ENCODE data around the gene TMEM176B. TPM values are rescaled to one million over a fixed set of nuclear protein-coding genes. Genes with fewer than 3 reads are reported as not detected.

Gene TMEM176B
- total and polyA plus RNA-seq, 7 donors: 47.4 to 246 (median 52.3) TPM

GRCh38 chr7:150742286-150742968 lies 57.7 kb downstream of the TMEM176B start:
- H3K36me3 ChIP-seq: no peaks in the 10 kb centered on the region
- peaks cover 0 to 23% (median 12%) of the 10 kb centered on the region in 4 donors for H3K4me1 ChIP-seq
- no peaks in the 10 kb centered on the region for H3K9me3 ChIP-seq
- peak overlapping the region in 1 of 4 donors; percentile 39 for H3K27ac ChIP-seq
- DNase-seq: no peak
- TF ChIP-seq POLR2AphosphoS5 (IDR thresholded peaks at IDR 0.05) (no peak), POLR2A (IDR thresholded peaks at IDR 0.05) (no peak), EP300 (IDR thresholded peaks at IDR 0.05) (no peak), CTCF (IDR thresholded peaks at IDR 0.05) (no peak)
- WGBS, 2 donors: 85 to 88% methylated on average over 14 of the region's 14 CpGs
- intact Hi-C loops (cut with DNase I): no loop called here
- no peak overlapping the region for H3K4me3 ChIP-seq
- no peaks in the 10 kb centered on the region for H3K27me3 ChIP-seq

Other genes with a start within 250 kb of the TMEM176B start
- gene GIMAP4, start 233.0 kb downstream of the TMEM176B start, total RNA-seq: 10 to 100 TPM; 18.9 to 24.1 (median 22.2) TPM
- 10 to 100 TPM in 2 of 3 donors, 1 to 10 TPM in 1; 9.5 to 44.8 (median 11.4) TPM for gene GIMAP4, start 233.0 kb downstream of the TMEM176B start, polyA plus RNA-seq
- 10 to 100 TPM; 11.9 to 23.5 (median 17.2) TPM for gene GIMAP6, start 168.0 kb downstream of the TMEM176B start, total RNA-seq
- gene GIMAP6, start 168.0 kb downstream of the TMEM176B start, polyA plus RNA-seq: 10 to 100 TPM in 2 of 3 donors, 1 to 10 TPM in 1; 5.8 to 25.0 (median 10.2) TPM
- gene GIMAP2, start 114.7 kb downstream of the TMEM176B start, total RNA-seq: 10 to 100 TPM in 2 of 4 donors, 1 to 10 TPM in 2; 9.2 to 16.4 (median 9.9) TPM
- gene GIMAP2, start 114.7 kb downstream of the TMEM176B start, polyA plus RNA-seq: 10 to 100 TPM in 1 of 3 donors, 1 to 10 TPM in 2; 5.1 to 24.9 (median 6.6) TPM
- 1 to 10 TPM; 3.7 to 6.4 (median 5.1) TPM for gene GIMAP1, start 83.8 kb downstream of the TMEM176B start, total RNA-seq
- gene GIMAP1, start 83.8 kb downstream of the TMEM176B start, polyA plus RNA-seq: 10 to 100 TPM in 1 of 3 donors, 1 to 10 TPM in 2; 1.6 to 10.3 (median 1.8) TPM
- gene GIMAP5, start 62.9 kb downstream of the TMEM176B start, total RNA-seq: 10 to 100 TPM; 17.2 to 30.7 (median 18.5) TPM
- gene GIMAP5, start 62.9 kb downstream of the TMEM176B start, polyA plus RNA-seq: 10 to 100 TPM in 1 of 3 donors, 1 to 10 TPM in 2; 7.9 to 39.4 (median 9.6) TPM
- 10 to 100 TPM; 19.9 to 28.1 (median 24.1) TPM for gene TMEM176A, start 405 bp upstream of the TMEM176B start, total RNA-seq
- 100 to 1,000 TPM; 126 to 150 (median 127) TPM for gene TMEM176A, start 405 bp upstream of the TMEM176B start, polyA plus RNA-seq
- 1 to 10 TPM in 1 of 4 donors, not detected in 3; 1.4 TPM for gene AOC1, start 52.2 kb upstream of the TMEM176B start, total RNA-seq
- gene AOC1, start 52.2 kb upstream of the TMEM176B start, polyA plus RNA-seq: 100 to 1,000 TPM in 1 of 3 donors, 10 to 100 TPM in 2; 30.6 to 155 (median 64.0) TPM
- gene KCNH2, start 178.0 kb upstream of the TMEM176B start, total RNA-seq: 100 to 1,000 TPM in 1 of 4 donors, 10 to 100 TPM in 3; 40.6 to 107 (median 85.2) TPM
- 1 to 10 TPM in 2 of 3 donors, under 1 TPM in 1; 0.46 to 7.3 (median 1.2) TPM for gene KCNH2, start 178.0 kb upstream of the TMEM176B start, polyA plus RNA-seq
- gene NOS3, start 190.7 kb upstream of the TMEM176B start, total RNA-seq: 1 to 10 TPM; 1.3 to 7.2 (median 2.9) TPM
- gene NOS3, start 190.7 kb upstream of the TMEM176B start, polyA plus RNA-seq: 1 to 10 TPM in 2 of 3 donors, under 1 TPM in 1; 0.23 to 6.1 (median 1.2) TPM
- not detected for gene ATG9B, start 224.1 kb upstream of the TMEM176B start, total RNA-seq
- 1 to 10 TPM in 2 of 3 donors, not detected in 1; 1.2 to 1.6 TPM for gene ATG9B, start 224.1 kb upstream of the TMEM176B start, polyA plus RNA-seq
- 10 to 100 TPM in 3 of 4 donors, 1 to 10 TPM in 1; 9.7 to 20.8 (median 19.5) TPM for gene ABCB8, start 228.1 kb upstream of the TMEM176B start, total RNA-seq
- gene ABCB8, start 228.1 kb upstream of the TMEM176B start, polyA plus RNA-seq: 10 to 100 TPM in 1 of 3 donors, 1 to 10 TPM in 2; 3.0 to 32.8 (median 5.3) TPM
- gene ASIC3, start 248.2 kb upstream of the TMEM176B start, total RNA-seq: 1 to 10 TPM; 1.8 to 8.6 (median 4.5) TPM
- 1 to 10 TPM in 2 of 3 donors, under 1 TPM in 1; 0.46 to 3.1 (median 3.0) TPM for gene ASIC3, start 248.2 kb upstream of the TMEM176B start, polyA plus RNA-seq